Measurements from ENCODE around the gene HENMT1.

The HENMT1 gene

DNA sequence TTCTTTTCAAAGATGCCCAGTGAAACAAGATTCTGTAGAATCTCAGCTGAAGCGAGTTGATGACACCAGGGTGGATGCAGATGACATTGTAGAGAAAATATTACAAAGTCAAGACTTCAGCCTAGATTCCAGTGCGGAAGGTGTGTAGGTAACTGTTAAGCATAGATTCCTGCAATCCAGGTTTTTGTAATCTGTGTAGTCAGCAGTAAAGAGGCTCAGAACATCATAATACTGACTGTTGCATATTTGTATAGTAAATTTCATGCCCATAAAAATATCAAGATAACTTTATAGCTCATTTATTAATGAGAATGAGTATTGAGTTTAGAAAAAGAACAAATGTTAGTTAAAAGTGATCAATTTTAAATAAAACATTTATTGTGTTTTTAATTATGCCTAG lies 32.2 kb downstream of the HENMT1 start:
- H3K4me1 ChIP-seq (ENCODE audit: control insufficient read depth, insufficient read depth, low read length, poor library complexity, severe bottlenecking): no peaks in the 10 kb centered on the region
- H3K4me3 ChIP-seq (ENCODE audit: insufficient read depth, low read depth, low read length, poor library complexity, severe bottlenecking): no peak overlapping the region
- H3K9me3 ChIP-seq (ENCODE audit: control insufficient read depth, low read length): no peaks in the 10 kb centered on the region
- H3K27me3 ChIP-seq (replicated peaks; ENCODE audit: control insufficient read depth, insufficient read depth, low read length, poor library complexity, severe bottlenecking): no peaks in the 10 kb centered on the region
- H3K36me3 ChIP-seq (ENCODE audit: control insufficient read depth, insufficient read depth, low read length): peaks cover 3% of the 10 kb centered on the region
- DNase-seq: no peak
- H3K27ac ChIP-seq (ENCODE audit: insufficient read depth, low read length, poor library complexity, severe bottlenecking): no peak overlapping the region

- peaks cover 3% of the 10 kb centered on the region for H3K36me3 ChIP-seq (ENCODE audit: control insufficient read depth, insufficient read depth, low read length)
- no peaks in the 10 kb centered on the region for H3K9me3 ChIP-seq (ENCODE audit: control insufficient read depth, low read length)
- no peak overlapping the region for H3K4me3 ChIP-seq (ENCODE audit: insufficient read depth, low read depth, low read length, poor library complexity, severe bottlenecking)
- no peak overlapping the region for H3K27ac ChIP-seq (ENCODE audit: insufficient read depth, low read length, poor library complexity, severe bottlenecking)
- no peak for DNase-seq
- no peaks in the 10 kb centered on the region for H3K27me3 ChIP-seq (replicated peaks; ENCODE audit: control insufficient read depth, insufficient read depth, low read length, poor library complexity, severe bottlenecking)
- H3K4me1 ChIP-seq (ENCODE audit: control insufficient read depth, insufficient read depth, low read length, poor library complexity, severe bottlenecking): no peaks in the 10 kb centered on the region
Observed at GRCh38 chr1:108627951-108628350, 32.9 kb downstream of the HENMT1 start.

DNA sequence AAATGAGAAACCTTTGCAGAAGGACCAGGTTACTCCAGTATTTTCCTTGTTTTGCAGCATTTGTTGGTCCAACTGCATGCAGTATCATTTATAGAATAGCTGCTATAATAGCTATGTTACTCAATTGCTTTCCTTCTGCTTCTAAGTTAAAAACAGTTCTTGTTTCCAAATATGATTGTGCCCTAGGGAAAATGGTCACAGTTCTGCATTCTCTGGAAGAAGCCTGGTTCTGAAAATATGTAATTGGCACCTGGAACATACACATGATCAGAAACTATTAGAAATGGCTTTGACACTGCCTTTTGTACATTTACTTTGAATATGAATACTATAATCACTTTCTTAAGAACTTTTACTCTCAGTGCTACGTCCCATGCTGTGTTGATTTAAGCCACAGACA lies 33.6 kb downstream of the HENMT1 start:
- DNase-seq: no peak
- Histone ChIP-seq H3K4me3 (ENCODE audit: insufficient read depth, low read depth, low read length, poor library complexity, severe bottlenecking) (no peak overlapping the region), H3K4me1 (ENCODE audit: control insufficient read depth, insufficient read depth, low read length, poor library complexity, severe bottlenecking) (no peaks in the 10 kb centered on the region), H3K27me3 (replicated peaks; ENCODE audit: control insufficient read depth, insufficient read depth, low read length, poor library complexity, severe bottlenecking) (no peaks in the 10 kb centered on the region), H3K9me3 (ENCODE audit: control insufficient read depth, low read length) (no peaks in the 10 kb centered on the region), H3K36me3 (ENCODE audit: control insufficient read depth, insufficient read depth, low read length) (peaks cover 3% of the 10 kb centered on the region), H3K27ac (ENCODE audit: insufficient read depth, low read length, poor library complexity, severe bottlenecking) (no peak overlapping the region)

- H3K27ac ChIP-seq (ENCODE audit: insufficient read depth, low read length, poor library complexity, severe bottlenecking): no peak overlapping the region
- no peaks in the 10 kb centered on the region for H3K27me3 ChIP-seq (replicated peaks; ENCODE audit: control insufficient read depth, insufficient read depth, low read length, poor library complexity, severe bottlenecking)
- DNase-seq: no peak
Observed at GRCh38 chr1:108624069-108624468, 36.8 kb downstream of the HENMT1 start.

GRCh38 chr1:108617724-108618056 lies 43.2 kb downstream of the HENMT1 start:
- Histone ChIP-seq H3K9me3 (ENCODE audit: control insufficient read depth, low read length) (no peaks in the 10 kb centered on the region), H3K27me3 (replicated peaks; ENCODE audit: control insufficient read depth, insufficient read depth, low read length, poor library complexity, severe bottlenecking) (no peaks in the 10 kb centered on the region), H3K4me1 (ENCODE audit: control insufficient read depth, insufficient read depth, low read length, poor library complexity, severe bottlenecking) (no peaks in the 10 kb centered on the region), H3K36me3 (ENCODE audit: control insufficient read depth, insufficient read depth, low read length) (no peaks in the 10 kb centered on the region), H3K27ac (ENCODE audit: insufficient read depth, low read length, poor library complexity, severe bottlenecking) (no peak overlapping the region), H3K4me3 (ENCODE audit: insufficient read depth, low read depth, low read length, poor library complexity, severe bottlenecking) (no peak overlapping the region)
- no peak for DNase-seq

More at GRCh38 chr1:108624069-108624468, 36.8 kb downstream of the HENMT1 start:
- Histone ChIP-seq H3K4me1 (ENCODE audit: control insufficient read depth, insufficient read depth, low read length, poor library complexity, severe bottlenecking) (no peaks in the 10 kb centered on the region), H3K36me3 (ENCODE audit: control insufficient read depth, insufficient read depth, low read length) (no peaks in the 10 kb centered on the region), H3K9me3 (ENCODE audit: control insufficient read depth, low read length) (no peaks in the 10 kb centered on the region), H3K4me3 (ENCODE audit: insufficient read depth, low read depth, low read length, poor library complexity, severe bottlenecking) (no peak overlapping the region)

- no peak for DNase-seq
- Histone ChIP-seq H3K4me1 (ENCODE audit: control insufficient read depth, insufficient read depth, low read length, poor library complexity, severe bottlenecking) (no peaks in the 10 kb centered on the region), H3K4me3 (ENCODE audit: insufficient read depth, low read depth, low read length, poor library complexity, severe bottlenecking) (no peak overlapping the region), H3K27me3 (replicated peaks; ENCODE audit: control insufficient read depth, insufficient read depth, low read length, poor library complexity, severe bottlenecking) (no peaks in the 10 kb centered on the region), H3K36me3 (ENCODE audit: control insufficient read depth, insufficient read depth, low read length) (peaks cover 5% of the 10 kb centered on the region), H3K9me3 (ENCODE audit: control insufficient read depth, low read length) (no peaks in the 10 kb centered on the region), H3K27ac (ENCODE audit: insufficient read depth, low read length, poor library complexity, severe bottlenecking) (no peak overlapping the region)
Observed at GRCh38 chr1:108617008-108617723, 43.7 kb downstream of the HENMT1 start.

- peaks cover 7% of the 10 kb centered on the region for H3K36me3 ChIP-seq (ENCODE audit: control insufficient read depth, insufficient read depth, low read length)
- H3K4me3 ChIP-seq (ENCODE audit: insufficient read depth, low read depth, low read length, poor library complexity, severe bottlenecking): no peak overlapping the region
Observed at GRCh38 chr1:108615544-108615943, 45.3 kb downstream of the HENMT1 start.

GRCh38 chr1:108612496-108612895 lies 48.4 kb downstream of the HENMT1 start:
- no peak overlapping the region for H3K27ac ChIP-seq (ENCODE audit: insufficient read depth, low read length, poor library complexity, severe bottlenecking)
- no peaks in the 10 kb centered on the region for H3K4me1 ChIP-seq (ENCODE audit: control insufficient read depth, insufficient read depth, low read length, poor library complexity, severe bottlenecking)
- H3K9me3 ChIP-seq (ENCODE audit: control insufficient read depth, low read length): no peaks in the 10 kb centered on the region
- peaks cover 7% of the 10 kb centered on the region for H3K36me3 ChIP-seq (ENCODE audit: control insufficient read depth, insufficient read depth, low read length)
- DNase-seq: no peak
- no peaks in the 10 kb centered on the region for H3K27me3 ChIP-seq (replicated peaks; ENCODE audit: control insufficient read depth, insufficient read depth, low read length, poor library complexity, severe bottlenecking)
- no peak overlapping the region for H3K4me3 ChIP-seq (ENCODE audit: insufficient read depth, low read depth, low read length, poor library complexity, severe bottlenecking)

More at GRCh38 chr1:108615544-108615943, 45.3 kb downstream of the HENMT1 start:
- H3K9me3 ChIP-seq (ENCODE audit: control insufficient read depth, low read length): no peaks in the 10 kb centered on the region
- no peak overlapping the region for H3K27ac ChIP-seq (ENCODE audit: insufficient read depth, low read length, poor library complexity, severe bottlenecking)
- DNase-seq: no peak
- H3K4me1 ChIP-seq (ENCODE audit: control insufficient read depth, insufficient read depth, low read length, poor library complexity, severe bottlenecking): no peaks in the 10 kb centered on the region
- no peaks in the 10 kb centered on the region for H3K27me3 ChIP-seq (replicated peaks; ENCODE audit: control insufficient read depth, insufficient read depth, low read length, poor library complexity, severe bottlenecking)

DNA sequence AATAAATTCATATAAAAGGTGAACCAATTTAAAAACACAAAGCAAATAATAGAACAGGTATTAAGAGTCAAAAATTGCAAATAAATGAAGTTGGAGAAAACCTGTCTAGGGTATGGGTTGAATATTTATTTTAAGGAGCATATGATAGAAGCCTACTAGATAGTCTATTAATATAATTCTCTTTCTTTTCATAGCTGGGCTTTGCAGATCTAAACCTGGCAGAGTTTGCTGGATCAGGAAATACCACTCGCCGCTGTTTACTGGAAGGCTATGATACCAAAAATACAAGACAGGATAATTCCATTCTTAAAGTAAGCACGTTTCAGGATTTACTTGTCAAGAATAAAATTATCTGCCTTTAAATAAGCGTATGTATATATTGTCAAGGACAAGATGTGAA lies 48.9 kb downstream of the HENMT1 start:
- DNase-seq: no peak
- H3K27me3 ChIP-seq (replicated peaks; ENCODE audit: control insufficient read depth, insufficient read depth, low read length, poor library complexity, severe bottlenecking): no peaks in the 10 kb centered on the region
- H3K4me1 ChIP-seq (ENCODE audit: control insufficient read depth, insufficient read depth, low read length, poor library complexity, severe bottlenecking): no peaks in the 10 kb centered on the region
- H3K9me3 ChIP-seq (ENCODE audit: control insufficient read depth, low read length): no peaks in the 10 kb centered on the region
- H3K36me3 ChIP-seq (ENCODE audit: control insufficient read depth, insufficient read depth, low read length): peaks cover 7% of the 10 kb centered on the region
- H3K4me3 ChIP-seq (ENCODE audit: insufficient read depth, low read depth, low read length, poor library complexity, severe bottlenecking): no peak overlapping the region
- no peak overlapping the region for H3K27ac ChIP-seq (ENCODE audit: insufficient read depth, low read length, poor library complexity, severe bottlenecking)

DNA sequence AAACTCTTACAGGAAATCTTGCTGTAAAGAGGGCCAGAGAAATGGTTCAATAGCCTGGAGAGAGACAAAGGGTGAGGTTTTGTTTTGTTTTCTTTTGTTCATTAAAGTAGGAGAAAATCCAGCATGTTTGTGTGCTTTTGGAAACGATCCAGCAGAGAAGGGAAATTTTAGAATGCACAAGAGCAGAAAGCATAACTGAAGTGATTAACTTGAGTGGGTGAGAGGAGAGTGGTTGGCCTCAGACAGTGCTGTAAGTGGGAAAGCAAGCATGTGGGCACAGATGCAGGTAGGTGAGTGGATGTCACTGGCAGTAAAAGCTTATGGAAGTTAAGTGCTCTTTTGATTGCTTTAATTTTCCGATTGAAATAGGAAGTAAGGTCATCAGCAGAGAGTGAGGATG lies 50.8 kb downstream of the HENMT1 start:
- peaks cover 7% of the 10 kb centered on the region for H3K36me3 ChIP-seq (ENCODE audit: control insufficient read depth, insufficient read depth, low read length)
- no peak for DNase-seq
- H3K4me1 ChIP-seq (ENCODE audit: control insufficient read depth, insufficient read depth, low read length, poor library complexity, severe bottlenecking): no peaks in the 10 kb centered on the region
- no peaks in the 10 kb centered on the region for H3K9me3 ChIP-seq (ENCODE audit: control insufficient read depth, low read length)
- H3K27ac ChIP-seq (ENCODE audit: insufficient read depth, low read length, poor library complexity, severe bottlenecking): no peak overlapping the region
- no peak overlapping the region for H3K4me3 ChIP-seq (ENCODE audit: insufficient read depth, low read depth, low read length, poor library complexity, severe bottlenecking)
- H3K27me3 ChIP-seq (replicated peaks; ENCODE audit: control insufficient read depth, insufficient read depth, low read length, poor library complexity, severe bottlenecking): no peaks in the 10 kb centered on the region

Data from effector memory CD4-positive, alpha-beta T cell (primary cell).